Left ventricle myocardium inferior (tissue), 1 donor: ENCODE results near the gene TBC1D5. TPM values are rescaled to one million over a fixed set of nuclear protein-coding genes. Genes with fewer than 3 reads are reported as not detected.

Source experiments
- DNase-seq: peaks from one replicate; pipeline ENCODE4 v3.0.0-alpha.2; 2020
- H3K27ac ChIP-seq: fragments of 200-600 bp; replicated peaks from 2 replicates; pipeline ENCODE4 v1.8.0; 2021
- H3K27me3 ChIP-seq: fragments of 200-600 bp; 2 replicates; pipeline ENCODE4 v1.8.0; 2021; ENCODE audit warnings: low read depth
- H3K36me3 ChIP-seq: fragments of 200-600 bp; 2 replicates; pipeline ENCODE4 v1.8.0; 2021
- H3K4me1 ChIP-seq: fragments of 200-600 bp; 2 replicates; pipeline ENCODE4 v1.8.0; 2021
- H3K4me3 ChIP-seq: fragments of 200-600 bp; 2 replicates; pipeline ENCODE4 v1.8.0; 2021; ENCODE audit warnings: mild to moderate bottlenecking, moderate library complexity
- H3K9me3 ChIP-seq: fragments of 200-600 bp; replicated peaks from 2 replicates; pipeline ENCODE4 v1.8.0; 2021
- intact Hi-C: fragments of 100-400 bp; cut with micrococcal nuclease; formaldehyde crosslinking; loops from one replicate; pipeline ENCODE4 v1.11.0; 2022
- total RNA-seq: library from RNA; stranded (reverse); fragmentation: NEBNext Ultra II Directional; extraction: Animal tissue kit (Norgen Biotek cat#: 25700); gene quantifications from one replicate; pipeline ENCODE4 v1.2.1, GENCODE V29; 2021
- TF ChIP-seq, protein P1 (sequence below): fragments of 200-600 bp; IDR thresholded peaks from 2 replicates; pipeline ENCODE4 v1.8.0; 2021; ENCODE audit warnings: antibody characterized with exemption, mild to moderate bottlenecking, borderline replicate concordance
- donor health status: DM: no; HTN: yes; CAD: no; lungs with severe emphysema.

The TBC1D5 gene
- total RNA-seq, 1 donor from 2014 or later = 26.9 TPM

- Histone ChIP-seq H3K4me1 (peaks cover 26% of the 10 kb centered on the region), H3K4me3 (peak overlapping the region; percentile 44)
Observed at GRCh38 chr3:17141699-17142098, 600.7 kb downstream of the TBC1D5 start.

DNA sequence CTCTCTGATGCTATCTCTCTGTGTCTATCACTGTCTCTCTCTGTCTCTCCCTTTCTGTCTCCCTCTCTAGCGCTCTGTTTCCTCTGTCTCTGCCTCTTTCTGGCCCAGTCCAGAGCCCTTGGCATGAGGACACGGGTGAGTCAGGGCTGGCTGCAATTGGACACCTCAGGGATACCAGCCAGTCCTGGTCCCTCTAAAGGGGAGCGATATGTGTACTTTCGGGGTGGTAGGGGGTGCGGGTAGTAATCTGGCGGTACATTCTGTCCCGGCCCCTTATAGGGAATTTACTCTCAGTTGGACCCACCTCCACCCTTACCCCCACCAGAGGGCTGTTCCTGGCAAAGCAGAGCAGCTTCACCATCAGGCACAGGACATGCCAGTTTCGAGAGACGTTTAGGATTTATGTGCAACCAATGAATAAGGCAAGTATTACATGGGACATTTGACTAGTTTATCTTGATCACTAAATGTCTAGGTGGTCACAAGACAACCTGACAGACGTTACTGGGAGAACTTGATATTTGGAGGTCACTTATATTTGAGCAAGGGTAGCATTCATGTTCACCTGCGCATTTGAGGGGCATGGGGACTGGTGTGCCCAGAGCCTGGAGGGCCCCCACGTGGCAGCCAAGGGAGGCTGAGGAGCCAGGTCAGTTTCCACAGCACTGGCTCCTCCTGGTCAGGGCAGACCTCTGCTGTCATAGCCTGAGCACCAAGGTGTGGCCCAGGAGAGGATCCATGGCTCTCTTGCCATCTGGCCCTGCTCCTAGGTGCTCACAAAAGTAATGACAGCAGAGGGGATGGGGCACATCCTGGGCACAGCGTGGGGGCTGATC lies 601.5 kb downstream of the TBC1D5 start:
- TF ChIP-seq, protein P1, sequence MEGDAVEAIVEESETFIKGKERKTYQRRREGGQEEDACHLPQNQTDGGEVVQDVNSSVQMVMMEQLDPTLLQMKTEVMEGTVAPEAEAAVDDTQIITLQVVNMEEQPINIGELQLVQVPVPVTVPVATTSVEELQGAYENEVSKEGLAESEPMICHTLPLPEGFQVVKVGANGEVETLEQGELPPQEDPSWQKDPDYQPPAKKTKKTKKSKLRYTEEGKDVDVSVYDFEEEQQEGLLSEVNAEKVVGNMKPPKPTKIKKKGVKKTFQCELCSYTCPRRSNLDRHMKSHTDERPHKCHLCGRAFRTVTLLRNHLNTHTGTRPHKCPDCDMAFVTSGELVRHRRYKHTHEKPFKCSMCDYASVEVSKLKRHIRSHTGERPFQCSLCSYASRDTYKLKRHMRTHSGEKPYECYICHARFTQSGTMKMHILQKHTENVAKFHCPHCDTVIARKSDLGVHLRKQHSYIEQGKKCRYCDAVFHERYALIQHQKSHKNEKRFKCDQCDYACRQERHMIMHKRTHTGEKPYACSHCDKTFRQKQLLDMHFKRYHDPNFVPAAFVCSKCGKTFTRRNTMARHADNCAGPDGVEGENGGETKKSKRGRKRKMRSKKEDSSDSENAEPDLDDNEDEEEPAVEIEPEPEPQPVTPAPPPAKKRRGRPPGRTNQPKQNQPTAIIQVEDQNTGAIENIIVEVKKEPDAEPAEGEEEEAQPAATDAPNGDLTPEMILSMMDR = peak; percentile 42
- intact Hi-C loops = no loop called here
- Histone ChIP-seq H3K9me3 (peaks cover 6% of the 10 kb centered on the region), H3K4me1 (peaks cover 34% of the 10 kb centered on the region), H3K4me3 (peak overlapping the region; percentile 44), H3K27me3 (no peaks in the 10 kb centered on the region), H3K27ac (peak overlapping the region; percentile 82), H3K36me3 (no peaks in the 10 kb centered on the region)
- DNase-seq = peak; percentile 71

More at GRCh38 chr3:17141699-17142098, 600.7 kb downstream of the TBC1D5 start:
- H3K9me3 ChIP-seq = peaks cover 6% of the 10 kb centered on the region
- intact Hi-C loops = no loop called here
- TF ChIP-seq, protein P1 = no peak
- H3K27ac ChIP-seq = peak overlapping the region; percentile 82
- H3K36me3 ChIP-seq = no peaks in the 10 kb centered on the region
- H3K27me3 ChIP-seq = no peaks in the 10 kb centered on the region
- DNase-seq = no peak

DNA sequence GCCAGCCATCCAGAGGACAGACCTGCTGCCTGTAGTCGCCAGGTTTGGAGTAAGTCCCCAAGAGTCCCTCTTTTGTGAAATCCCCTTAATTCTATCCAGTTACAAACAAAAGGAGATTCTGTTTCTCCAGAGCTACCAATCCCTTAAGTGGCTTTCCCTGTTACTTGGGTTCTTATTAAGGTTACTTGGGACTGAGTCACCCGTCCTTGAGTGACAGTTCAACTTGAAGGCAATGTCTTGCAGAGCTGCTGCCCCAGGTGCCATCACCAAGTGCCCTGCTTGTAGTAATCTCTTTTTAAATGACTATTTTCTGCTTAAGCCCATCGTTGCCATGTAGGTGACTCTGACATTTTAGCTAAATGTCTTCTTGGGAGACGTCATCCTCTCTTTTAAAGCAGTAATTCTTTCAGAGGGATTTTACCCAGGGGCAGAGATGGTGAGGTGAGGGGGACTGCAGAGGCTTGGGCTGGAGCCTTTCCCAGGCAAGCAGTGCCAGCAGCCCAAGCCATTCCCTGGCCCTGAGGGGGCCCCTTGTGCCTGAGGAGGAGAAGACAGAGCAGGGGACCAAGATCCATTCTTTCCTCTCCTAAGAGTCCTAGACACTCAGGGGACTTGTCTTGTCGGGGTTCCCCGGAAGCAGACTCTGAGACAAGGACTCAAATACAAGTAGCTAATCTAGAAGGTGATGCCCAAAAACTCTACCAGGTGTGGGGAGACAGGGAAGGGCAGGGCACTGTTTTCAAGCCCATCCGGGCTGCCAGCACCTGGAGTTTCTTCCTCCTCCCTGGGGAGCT lies 604.0 kb downstream of the TBC1D5 start:
- intact Hi-C loops = no loop called here
- Histone ChIP-seq H3K36me3 (no peaks in the 10 kb centered on the region), H3K4me1 (peaks cover 37% of the 10 kb centered on the region), H3K9me3 (peaks cover 11% of the 10 kb centered on the region), H3K27ac (no peak overlapping the region), H3K4me3 (no peak overlapping the region), H3K27me3 (no peaks in the 10 kb centered on the region)
- no peak for DNase-seq
- TF ChIP-seq, protein P1 = no peak

DNA sequence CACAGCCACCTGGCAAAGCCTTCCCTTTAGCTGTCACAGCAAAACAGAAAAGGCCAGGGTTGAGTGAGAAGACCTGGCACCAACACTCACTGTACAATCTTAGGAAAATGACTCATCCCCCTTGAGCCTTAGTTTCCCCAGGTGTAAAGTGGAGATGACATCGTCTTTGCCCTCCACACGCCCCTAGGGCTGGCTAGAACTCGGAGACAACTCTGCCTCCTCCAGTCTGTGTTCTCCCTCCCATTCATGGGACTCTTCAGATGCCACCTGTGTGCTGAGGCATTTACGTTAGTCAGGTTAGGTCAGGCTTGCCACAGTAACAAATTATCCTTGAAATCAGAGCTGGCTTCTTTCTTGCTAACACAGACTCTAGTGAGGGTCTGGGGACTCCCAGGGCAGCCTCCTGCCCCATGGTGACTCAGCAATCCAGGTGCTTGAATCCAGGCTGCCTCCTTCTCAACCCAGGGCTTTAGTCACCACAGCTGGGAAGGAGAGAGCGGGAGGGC lies 605.1 kb downstream of the TBC1D5 start:
- Histone ChIP-seq H3K9me3 (peaks cover 11% of the 10 kb centered on the region), H3K27ac (peak overlapping the region; percentile 86), H3K4me1 (peaks cover 37% of the 10 kb centered on the region), H3K4me3 (no peak overlapping the region), H3K36me3 (no peaks in the 10 kb centered on the region), H3K27me3 (no peaks in the 10 kb centered on the region)
- TF ChIP-seq, protein P1 = no peak
- intact Hi-C loops = no loop called here
- no peak for DNase-seq

GRCh38 chr3:17136136-17136721 lies 606.2 kb downstream of the TBC1D5 start:
- H3K9me3 ChIP-seq = peaks cover 11% of the 10 kb centered on the region
- H3K4me1 ChIP-seq = peaks cover 29% of the 10 kb centered on the region
- no peaks in the 10 kb centered on the region for H3K36me3 ChIP-seq
- TF ChIP-seq, protein P1 = no peak
- H3K4me3 ChIP-seq = no peak overlapping the region
- DNase-seq = peak; percentile 56
- no peaks in the 10 kb centered on the region for H3K27me3 ChIP-seq
- H3K27ac ChIP-seq = peak overlapping the region; percentile 86
- intact Hi-C loops = no loop called here
